PFSK-1 (cell line): ENCODE data around the gene RMND1.
A peak's percentile ranks its signal among the peaks of the same experiment; 100 is the strongest.

Experiments
- FOXP2 ChIP-seq: optimal IDR thresholded peaks from 2 replicates; pipeline ENCODE3; 2011; ENCODE audit warnings: borderline replicate concordance, control low read depth, inconsistent platforms; ENCODE audit not compliant: insufficient read depth; ENCODE audit errors: extremely low read length, extremely low read depth
- POLR2AphosphoS5 ChIP-seq: IDR thresholded peaks from 2 replicates; pipeline ENCODE4 v1.6.1; 2012; ENCODE audit warnings: low read depth, mild to moderate bottlenecking, control low read depth, low read length, moderate library complexity
- REST ChIP-seq, 2 experiments: IDR thresholded peaks; 2 replicates each; pipeline versions ENCODE4 v1.6.1 to v1.8.0; 2011 to 2012; ENCODE audit warnings: low read depth in 2 of 2, low read length in 2 of 2, control low read depth in 1 of 2, inconsistent platforms in 1 of 2, mild to moderate bottlenecking in 1 of 2, moderate library complexity in 1 of 2; ENCODE audit not compliant: insufficient read depth in 1 of 2
- SIN3A ChIP-seq: IDR thresholded peaks from 2 replicates; pipeline ENCODE4 v1.6.1; 2012; ENCODE audit warnings: mild to moderate bottlenecking, low read length, moderate library complexity, borderline replicate concordance; ENCODE audit not compliant: insufficient read depth
- TAF1 ChIP-seq: IDR thresholded peaks from 2 replicates; pipeline ENCODE4 v1.6.1; 2012; ENCODE audit warnings: low read length, control low read depth, borderline replicate concordance; ENCODE audit not compliant: insufficient read depth

Gene RMND1

GRCh38 chr6:151409679-151410078 is 42.2 kb downstream of the RMND1 start:
- TF ChIP-seq REST (IDR thresholded peaks at IDR 0.05; ENCODE audit: insufficient read depth in 1 of 2, low read depth in 2 of 2, low read length in 2 of 2) (no peak), POLR2AphosphoS5 (peak; percentile 23; the same call in 1 of the 2 replicates)

- no peak for TF ChIP-seq POLR2AphosphoS5
- TF ChIP-seq FOXP2: no peak
- TF ChIP-seq REST (IDR thresholded peaks at IDR 0.05; ENCODE audit: insufficient read depth in 1 of 2, low read depth in 2 of 2, low read length in 2 of 2): no peak
Measured at GRCh38 chr6:151409260-151409659, 42.7 kb downstream of the RMND1 start.

GRCh38 chr6:151408858-151409257 is 43.1 kb downstream of the RMND1 start:
- TF ChIP-seq SIN3A (no peak), POLR2AphosphoS5 (no peak), FOXP2 (no peak), TAF1 (no peak), REST (IDR thresholded peaks at IDR 0.05; ENCODE audit: insufficient read depth in 1 of 2, low read depth in 2 of 2, low read length in 2 of 2) (no peak)

GRCh38 chr6:151403919-151404308 is 48.0 kb downstream of the RMND1 start:
- TF ChIP-seq TAF1: no peak
- TF ChIP-seq FOXP2: no peak
- no peak for TF ChIP-seq REST (IDR thresholded peaks at IDR 0.05; ENCODE audit: insufficient read depth in 1 of 2, low read depth in 2 of 2, low read length in 2 of 2)
- no peak for TF ChIP-seq POLR2AphosphoS5
- no peak for TF ChIP-seq SIN3A

- no peak for TF ChIP-seq FOXP2
- no peak for TF ChIP-seq REST (IDR thresholded peaks at IDR 0.05; ENCODE audit: insufficient read depth in 1 of 2, low read depth in 2 of 2, low read length in 2 of 2)
- TF ChIP-seq TAF1: no peak
- no peak for TF ChIP-seq SIN3A
- no peak for TF ChIP-seq POLR2AphosphoS5
Measured at GRCh38 chr6:151402228-151402627, 49.7 kb downstream of the RMND1 start.
